Fibroblast of skin of left biceps (primary cell): ENCODE results near the gene LGMN.
"Not testable (repeated sequence)": the region's sequence is repeated elsewhere in the genome, so short reads cannot be mapped to it uniquely, and the experiment has no call there.

ENCODE experiments used
- DNase-seq, 2 experiments: peaks; one replicate each; pipeline ENCODE4 v3.0.0-alpha.2; 2013; ENCODE audit warnings: low read depth in 2 of 2

Gene LGMN

DNA sequence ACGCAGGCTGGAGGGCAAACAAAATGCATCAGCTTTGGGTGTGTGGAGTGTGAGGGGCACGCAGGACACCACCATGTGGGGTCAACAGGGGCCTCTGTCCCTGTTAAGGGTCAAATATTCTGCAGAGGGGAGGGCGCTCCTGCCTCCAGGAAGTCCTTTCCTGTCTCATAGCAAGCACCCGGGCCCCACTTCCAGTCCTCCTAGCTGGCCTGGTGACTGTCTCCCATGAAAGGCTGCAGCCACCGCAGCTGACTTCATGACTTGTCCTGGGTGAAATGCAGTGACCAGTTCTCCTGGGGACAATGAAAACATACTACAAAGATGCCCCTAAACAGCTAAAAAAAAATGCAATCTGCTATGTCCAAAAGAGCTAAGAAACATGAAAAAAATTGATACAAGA is 53.6 kb downstream of the LGMN start:
- no peak for DNase-seq

DNA sequence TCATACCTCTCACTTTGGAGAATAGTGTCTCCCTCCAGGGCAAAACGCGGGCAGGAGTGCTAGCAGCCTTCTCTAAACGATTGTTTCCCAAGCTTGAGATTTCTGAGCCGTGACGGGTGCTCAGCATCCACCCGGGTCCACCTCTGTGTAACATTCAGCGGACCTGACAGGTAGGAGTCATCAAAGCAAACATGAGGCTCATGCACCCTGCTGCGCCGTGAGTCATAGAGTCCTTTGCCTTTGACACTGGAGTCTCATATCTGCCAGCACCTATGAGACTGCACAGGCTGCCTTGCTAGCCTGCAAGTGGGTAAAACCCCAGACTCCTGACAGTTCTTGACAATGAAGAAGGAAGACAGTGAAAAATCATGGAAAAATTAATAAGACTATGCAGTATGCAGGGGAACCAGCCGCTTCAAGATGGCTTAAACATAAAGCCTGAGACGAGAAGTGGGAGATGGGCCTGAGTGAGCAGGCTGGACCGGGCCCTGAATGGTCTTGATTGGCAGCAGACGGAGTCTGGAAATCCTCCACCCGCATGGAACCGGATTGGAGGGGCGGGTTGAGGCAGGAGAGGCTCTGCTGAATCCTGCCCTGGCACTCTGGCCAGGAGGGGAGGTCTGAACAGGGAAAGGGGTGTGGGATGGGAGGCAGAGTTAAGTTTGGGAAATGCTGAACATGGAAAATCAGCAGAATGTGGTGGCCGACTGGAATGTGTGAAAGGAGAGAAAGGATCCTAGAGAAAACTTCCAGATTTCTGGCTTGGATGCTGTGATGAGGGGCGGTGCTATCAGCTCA is 54.2 kb downstream of the LGMN start:
- no peak for DNase-seq

DNA sequence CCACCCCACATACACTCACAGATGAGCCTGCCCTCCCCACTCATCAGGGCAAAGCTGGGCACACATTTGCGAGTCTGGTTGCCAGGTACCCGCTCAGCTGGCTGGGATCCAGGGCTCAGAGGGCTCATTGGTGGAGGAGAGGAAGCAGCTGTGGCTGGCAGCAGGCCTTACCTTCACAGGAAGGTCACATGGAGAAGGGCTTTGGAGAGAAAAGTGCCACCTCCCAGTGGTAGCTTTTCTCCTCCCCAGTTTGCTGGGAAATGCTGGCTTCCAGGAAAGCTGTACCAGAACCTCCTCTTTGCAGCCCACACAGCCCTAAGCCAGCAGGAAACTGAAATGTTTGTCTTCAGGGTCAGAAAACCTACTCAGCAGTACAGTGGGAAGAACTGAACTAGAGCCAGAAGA is 55.6 kb downstream of the LGMN start:
- no peak for DNase-seq

DNA sequence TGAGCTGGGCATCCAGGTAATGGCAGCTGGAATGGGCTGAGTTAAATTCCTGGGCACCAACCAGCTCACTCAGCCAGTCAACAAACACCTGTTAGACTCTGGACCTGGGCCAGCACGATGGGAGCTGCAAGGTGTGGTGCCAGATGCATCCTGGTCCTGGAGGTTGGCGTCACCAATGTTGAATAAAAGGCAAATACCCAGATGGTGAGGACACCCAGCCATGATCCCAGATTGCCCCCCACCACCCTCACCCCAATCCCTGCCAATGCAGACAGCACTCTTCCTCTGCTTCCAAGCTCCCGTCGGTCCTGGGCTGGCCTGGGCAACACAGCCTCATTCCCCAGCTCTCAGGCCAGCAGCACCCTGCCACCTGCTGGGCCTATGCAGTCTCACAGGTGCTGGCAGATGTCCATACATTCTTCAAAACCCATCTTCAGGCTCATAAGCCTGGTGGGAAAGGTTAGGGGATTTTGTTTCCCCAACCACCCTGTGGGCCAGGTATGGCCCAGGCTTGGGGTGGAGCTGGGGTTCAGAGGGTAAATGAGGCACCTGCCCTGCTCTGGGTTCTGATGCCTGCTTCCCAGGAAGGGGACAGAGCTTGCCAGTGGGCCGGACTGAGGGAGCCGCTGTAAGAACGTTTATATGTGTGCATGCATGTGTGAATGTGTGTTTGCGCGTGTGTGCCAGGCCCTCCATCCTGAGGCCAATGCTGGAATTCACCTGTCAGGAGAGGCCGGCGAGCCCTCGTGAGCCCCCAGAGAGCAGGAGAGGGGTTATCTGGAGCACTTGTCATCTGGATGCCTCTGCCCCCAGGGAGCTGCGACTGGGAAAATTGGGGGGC is 58.0 kb downstream of the LGMN start:
- DNase-seq, result no peak

DNA sequence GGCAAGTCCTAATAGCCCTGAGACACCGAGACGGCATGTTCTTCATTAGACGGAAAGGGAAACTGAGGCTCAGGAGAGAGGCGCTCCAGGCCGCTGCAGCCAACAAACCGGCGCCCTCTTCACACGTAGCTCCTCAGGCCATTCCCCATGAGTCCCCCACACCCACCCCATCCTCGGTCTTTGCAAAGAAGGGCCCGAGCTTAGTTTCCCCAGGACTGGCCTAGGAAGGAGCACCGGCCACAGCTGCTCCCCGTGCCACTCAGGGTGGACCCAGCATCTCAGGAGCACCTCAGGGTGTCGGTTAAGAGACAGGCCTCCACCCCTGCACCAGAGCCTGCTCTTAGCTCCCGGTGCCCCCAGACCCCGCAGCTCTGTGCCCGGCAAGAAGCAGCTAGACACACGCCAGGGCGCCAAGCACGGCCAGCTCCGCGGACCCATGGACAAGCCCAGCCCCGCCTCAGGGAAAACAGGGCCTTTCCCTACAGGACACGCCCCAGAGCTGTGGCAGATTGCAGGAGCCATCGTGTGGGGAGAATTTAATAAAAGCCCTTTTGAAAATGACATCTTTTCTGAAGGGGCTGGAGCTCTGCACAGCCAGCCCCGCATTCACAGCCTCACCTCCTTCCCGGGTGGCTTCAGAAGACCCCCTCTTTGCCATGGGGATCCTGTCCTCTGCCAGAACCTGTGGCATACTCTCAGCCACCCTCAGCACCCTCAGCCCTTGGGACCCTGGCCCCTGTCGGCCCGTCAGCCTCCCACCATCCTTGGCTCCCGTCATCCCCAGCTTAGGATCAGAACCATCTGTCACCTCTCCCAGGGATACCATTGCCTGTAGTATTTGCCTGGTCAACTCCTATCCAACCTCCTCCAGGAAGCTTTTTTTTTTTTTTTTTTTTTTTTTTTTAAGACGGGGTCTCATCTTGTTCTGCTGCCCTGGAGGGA is 59.7 kb downstream of the LGMN start:
- no peak for DNase-seq

DNA sequence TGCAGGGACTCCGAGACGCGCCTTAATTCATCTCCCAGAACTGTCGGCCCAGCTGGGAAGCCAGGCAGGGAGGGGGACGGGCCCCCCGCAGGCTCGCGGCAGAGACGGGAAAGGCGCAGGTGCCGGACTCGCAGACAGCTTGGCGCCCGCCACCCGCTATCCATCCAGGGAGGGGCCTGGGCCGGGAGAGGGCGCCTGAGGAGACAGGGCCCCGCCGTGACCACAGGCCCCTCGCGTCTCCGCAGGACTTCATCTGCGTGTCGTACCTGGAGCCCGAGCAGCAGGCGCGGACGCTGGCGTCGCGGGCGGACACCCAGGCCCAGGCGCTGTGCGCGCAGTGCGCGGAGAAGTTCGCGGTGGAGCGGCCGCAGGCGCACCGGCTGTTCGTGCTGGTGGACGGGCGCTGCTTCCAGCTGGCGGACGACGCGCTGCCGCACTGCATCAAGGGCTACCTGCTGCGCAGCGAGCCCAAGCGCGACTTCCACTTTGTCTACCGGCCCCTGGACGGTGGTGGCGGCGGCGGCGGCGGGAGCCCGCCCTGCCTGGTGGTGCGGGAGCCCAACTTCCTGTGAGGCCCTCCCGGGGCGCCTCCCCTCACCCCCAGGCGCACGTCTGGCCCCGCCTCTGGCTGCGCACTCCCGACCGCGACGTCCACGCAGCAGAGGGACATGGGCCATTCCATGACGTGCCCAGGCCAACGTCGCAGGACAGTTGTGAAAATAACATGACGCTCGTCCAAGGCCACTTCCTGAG is 60.6 kb downstream of the LGMN start:
- DNase-seq, result no peak

DNA sequence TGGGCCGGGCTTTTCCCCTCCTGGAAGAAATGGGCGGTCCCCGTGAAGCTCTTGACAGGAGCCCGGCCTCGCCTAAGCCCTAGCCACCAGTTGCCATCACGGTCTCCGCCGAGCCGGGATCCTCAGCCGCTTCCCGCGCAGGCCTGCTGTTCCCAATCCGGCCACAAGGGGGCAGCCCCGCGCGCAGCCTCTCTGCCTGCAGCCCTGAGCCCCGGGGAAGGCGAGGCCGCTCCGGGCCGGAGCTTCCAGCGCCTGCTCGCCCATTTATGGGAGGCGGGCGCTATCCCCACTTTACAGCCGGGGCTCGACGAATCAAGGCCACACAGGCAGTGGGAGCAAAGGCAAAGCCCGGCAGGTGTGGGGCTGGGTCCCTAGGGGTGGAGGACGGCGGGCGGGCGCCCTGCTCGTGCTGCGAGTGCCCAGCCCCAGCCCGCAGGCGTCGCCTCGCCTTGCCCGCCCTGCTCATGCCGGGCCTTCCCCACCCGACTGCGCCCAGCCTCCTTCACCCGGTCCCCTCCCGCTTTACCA is 61.5 kb downstream of the LGMN start:
- DNase-seq, result no peak

DNA sequence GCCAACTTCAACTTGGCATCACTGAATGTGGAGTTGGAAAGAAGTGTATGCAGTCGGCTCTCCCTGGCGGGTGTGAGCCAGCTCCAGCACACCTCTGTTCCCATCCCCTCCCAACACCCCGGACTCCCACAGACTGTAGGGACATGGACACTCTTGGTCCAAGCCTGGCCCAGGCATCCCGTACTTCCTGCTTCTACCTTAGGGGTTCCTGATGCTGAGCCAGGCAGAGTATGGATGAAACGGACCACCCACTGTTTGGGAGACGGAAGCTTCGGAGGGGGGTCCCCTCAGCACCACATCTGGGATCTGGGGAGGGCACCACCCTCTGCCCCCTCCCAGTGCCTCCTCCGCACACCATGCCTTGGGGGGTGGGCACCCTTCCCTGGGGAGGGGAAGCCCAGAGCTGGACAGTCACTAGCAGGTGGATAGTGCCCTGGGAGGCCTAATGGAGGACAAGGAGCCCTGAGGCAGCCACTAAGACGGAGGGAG is 62.0 kb downstream of the LGMN start:
- no peak for DNase-seq

DNA sequence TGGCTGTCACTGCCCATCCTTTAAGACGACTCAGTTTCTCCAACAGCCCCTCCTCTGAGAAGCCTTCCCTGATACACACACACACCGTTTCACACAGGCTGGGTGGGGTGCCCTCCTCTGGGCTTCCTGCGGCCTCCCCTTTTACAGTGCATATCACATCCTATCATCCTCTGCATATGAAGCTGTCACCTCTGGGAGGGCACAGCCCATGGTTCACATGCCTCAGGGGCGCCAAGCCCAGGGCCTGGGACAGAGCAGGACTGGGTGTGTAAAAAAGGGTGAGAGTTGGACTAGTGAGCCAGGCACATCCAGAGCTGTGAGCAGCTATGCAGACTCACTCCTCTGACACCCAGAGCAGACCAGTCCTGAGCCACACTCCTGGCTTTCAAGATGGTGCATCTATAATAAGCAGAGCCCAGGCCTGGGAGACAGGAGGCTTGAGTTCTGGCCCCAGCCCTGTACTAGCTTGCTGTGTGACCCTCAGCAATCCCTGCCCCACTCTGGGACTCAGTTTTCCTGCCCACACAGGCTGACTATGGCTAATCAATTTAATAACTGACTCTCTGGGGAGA is 62.6 kb downstream of the LGMN start:
- DNase-seq, result no peak

DNA sequence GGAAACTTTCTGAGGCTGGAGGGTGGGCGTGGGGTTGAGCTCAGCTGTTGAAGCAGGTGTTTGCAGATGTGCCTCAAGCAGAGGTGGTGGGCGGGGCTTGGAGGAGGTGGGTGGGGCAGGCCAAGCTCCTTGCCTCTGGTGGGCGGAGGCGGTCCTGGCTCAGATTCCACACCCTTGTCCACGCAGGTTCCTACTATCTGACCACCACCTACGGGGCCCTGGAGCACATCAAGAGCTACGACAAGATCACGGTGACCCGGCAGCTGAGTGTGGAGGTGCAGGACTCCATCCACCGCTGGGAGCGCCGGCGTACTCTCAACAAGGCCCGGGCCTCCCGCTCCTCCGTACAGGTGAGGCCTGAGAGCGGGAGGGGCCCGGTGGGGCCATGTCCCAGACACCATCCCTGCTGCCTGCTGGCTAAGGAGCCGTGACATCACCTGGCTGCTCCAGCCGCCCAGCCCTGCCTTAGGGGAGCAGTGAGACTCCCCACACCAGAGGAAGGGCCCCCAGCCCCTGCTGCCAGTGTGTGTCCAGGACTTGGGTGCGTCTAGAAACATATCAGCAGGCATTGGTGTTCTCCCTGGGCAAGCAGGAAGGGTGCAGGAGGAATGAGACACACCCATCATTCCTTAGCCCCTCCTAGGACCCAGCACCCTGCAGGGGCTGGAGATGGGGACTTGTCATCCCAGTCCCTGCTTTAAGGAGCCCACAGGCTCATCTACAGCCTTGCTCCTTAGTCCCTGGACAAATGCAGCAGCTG is 63.4 kb downstream of the LGMN start:
- no peak for DNase-seq

DNA sequence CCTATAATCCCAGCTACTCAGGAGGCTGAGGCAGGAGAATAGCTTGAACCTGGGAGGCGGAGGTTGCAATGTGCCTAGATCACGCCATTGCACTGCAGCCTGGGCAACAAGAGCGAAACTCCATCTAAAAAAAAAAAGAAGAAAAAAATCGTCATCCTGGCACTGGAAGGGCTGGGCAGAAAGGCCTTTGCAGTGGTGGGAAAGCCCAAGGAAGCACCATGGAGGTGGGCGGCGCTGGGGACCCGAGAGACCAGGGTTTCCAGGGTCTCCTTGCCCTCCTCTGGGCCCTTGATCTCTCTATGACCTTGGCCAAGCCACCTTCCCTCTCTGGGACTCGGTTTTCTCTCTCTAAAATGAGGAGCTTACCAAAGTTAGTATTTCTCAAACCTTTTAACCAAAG is 65.4 kb downstream of the LGMN start:
- no peak for DNase-seq

DNA sequence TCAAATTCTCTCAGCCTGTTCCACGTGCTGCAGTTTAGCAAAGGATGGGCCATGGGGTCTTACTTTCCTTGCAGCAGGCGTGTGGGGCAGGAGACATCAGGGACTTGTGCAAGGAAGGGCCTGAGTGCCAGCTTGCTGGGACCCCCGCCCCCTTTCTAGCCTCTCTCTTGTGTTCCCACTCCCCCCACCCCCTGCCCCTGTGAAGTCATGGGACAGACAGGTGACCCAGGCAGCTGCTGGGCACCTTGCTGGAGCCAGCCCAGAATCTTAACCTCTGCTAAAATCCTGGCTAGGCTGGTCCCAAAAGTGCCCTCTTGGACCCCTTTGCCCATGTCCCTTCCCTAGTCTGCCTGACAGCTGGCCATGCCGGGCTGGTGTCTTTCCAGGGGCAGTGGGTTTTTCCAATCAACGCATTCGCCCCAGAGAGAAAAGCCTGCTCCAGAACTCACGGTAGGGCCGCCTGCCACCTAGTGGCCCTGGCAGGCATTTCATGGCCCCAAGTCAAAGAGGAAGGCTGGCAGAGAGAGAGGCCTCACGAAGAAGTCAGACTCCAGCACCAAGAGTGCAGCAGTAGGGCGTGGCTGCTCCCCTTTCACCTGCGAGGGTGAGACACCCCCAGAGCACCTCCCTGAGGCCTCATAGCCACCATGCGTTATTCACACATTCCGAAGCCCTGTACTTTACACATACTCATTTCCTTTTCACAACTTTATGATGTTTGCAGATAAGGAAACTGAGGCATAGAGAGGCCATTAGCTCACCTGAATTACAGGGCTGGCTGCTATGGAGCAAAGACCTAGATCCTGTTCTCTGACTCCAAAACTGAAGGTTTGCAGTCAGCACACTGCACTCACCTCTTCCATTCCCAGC is 67.4 kb downstream of the LGMN start:
- DNase-seq, result peak in 1 of 2 experiments; percentile 47

DNA sequence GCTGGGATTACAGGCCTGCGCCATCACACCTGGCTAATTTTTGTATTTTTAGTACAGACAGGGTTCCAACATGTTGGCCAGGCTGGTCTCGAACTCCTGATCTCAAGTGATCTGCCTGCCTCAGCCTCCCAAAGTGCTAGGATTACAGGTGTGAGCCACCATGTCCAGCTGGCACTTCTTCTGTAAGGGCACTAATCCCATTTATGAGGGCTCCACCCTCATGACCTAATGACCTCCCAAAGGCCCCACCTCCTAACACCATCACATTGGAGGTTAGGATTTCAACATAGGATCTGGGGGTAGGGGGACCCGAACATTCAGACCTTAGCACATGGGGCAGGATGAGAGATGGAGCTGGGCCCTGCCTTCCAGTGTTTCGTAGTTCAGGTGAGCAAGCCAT is 68.1 kb downstream of the LGMN start:
- not testable (repeated sequence) for DNase-seq

DNA sequence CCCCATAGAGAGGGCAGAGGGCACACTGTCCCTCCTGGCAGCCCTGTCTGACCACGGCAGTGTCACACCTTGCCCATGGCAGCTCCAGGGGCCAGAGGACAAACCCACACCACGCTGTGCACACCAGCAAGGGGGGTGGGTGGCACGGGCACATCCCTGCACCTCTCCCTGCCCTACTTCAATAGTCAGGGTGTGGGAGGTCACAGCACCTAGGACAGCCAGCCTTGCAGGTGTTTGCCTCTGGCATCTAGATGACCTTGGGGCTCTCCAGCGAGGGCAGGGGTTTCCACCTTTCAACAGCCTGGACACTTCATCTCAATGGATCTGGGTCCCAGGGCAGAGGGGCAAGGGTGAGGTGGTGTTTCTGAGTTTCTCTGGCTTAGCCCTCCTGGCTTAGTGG is 69.2 kb downstream of the LGMN start:
- DNase-seq, result no peak

DNA sequence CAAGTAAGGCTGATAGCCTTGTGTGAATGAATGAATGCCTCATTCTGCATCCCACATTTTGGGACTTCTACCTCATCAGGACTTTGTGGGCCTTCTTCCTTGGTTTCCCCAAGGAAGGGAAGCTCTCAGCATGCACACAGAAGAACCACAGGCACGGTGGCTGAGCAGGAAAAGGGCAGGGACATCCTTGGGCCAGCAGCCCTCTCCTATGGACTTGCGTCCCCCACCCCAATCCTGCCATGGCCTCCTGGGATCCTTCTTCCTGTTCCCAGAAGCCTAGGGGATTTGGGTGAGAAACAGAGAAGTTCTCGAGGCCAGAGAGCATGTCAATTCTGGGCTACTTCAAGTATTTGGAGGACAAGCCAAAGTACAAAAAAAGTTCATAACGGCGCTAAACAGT is 69.7 kb downstream of the LGMN start:
- no peak for DNase-seq

DNA sequence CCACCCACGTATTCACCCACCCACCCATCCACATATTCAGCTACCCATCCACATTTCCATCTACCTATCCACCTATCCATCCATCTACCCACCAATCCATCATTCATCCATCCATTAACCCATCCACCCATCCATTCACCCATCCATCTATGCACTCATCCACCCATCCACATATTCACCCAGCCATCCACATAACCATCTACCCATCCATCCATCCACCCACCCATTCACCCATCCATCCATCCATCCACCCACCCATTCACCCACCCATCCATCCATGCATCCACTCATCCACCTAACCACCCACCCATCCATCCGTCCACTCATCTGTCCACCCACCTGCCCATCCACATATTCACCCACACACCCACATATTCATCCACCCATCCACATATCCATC is 70.5 kb downstream of the LGMN start:
- no peak for DNase-seq

DNA sequence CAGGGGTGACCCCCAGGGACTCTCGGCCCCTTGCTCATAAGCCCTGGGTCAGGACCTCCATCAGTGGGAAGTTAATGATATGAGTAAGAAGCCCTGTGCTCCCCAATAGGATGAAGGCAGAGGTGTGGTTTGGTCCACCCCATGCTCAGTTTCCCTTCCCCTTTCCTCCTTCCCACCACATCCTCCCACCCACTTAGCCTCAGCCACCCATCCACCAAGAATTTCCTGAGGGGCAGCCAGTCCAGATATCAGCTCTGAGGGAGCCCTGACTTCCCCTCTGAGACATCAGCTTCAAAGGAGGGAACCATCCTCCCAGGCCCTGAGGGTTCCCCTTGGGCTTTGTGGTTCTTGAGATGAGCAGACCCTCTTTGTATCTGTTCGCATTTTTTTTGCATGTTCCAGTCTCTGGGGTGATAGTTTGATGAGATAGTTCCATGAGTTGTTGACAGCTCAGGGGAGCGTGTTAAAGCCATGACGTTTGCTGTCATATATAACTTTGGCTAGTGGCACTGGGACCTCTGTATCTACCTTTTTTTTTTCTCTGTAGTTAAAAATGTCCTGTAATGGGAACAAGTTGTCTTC is 71.2 kb downstream of the LGMN start:
- DNase-seq, result no peak

DNA sequence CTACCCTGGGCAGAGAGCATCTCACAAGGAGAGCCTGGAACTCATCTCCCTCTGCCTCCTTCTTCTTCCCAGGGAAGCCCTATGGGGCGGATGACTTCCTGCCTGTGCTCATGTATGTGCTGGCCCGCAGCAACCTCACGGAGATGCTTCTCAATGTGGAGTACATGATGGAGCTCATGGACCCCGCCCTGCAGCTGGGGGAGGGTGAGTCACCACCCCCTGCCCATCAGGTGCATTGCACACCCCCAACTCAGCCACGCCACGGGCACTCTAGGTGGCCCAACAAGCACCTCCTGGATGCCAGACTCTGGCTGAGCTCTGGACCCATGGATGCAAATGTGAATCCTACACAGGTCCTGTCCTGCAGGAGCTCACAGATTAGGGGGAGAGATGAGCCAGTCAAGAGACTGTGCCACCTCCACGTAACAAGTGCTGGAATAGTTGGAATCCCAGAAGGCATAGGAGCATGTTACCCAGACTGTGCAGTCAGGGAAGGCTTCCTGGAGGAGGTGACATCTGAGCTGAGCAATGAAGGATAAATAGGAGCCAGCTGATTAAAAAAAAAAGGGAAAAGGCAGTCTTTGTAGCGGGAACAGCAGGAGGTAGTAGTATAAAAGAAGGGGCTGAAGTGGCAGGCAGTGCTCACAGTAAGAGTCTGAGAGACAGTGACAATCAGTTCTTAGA is 71.9 kb downstream of the LGMN start:
- no peak for DNase-seq
